ENCODE measurements around the gene GNAQ.

The GNAQ gene

DNA sequence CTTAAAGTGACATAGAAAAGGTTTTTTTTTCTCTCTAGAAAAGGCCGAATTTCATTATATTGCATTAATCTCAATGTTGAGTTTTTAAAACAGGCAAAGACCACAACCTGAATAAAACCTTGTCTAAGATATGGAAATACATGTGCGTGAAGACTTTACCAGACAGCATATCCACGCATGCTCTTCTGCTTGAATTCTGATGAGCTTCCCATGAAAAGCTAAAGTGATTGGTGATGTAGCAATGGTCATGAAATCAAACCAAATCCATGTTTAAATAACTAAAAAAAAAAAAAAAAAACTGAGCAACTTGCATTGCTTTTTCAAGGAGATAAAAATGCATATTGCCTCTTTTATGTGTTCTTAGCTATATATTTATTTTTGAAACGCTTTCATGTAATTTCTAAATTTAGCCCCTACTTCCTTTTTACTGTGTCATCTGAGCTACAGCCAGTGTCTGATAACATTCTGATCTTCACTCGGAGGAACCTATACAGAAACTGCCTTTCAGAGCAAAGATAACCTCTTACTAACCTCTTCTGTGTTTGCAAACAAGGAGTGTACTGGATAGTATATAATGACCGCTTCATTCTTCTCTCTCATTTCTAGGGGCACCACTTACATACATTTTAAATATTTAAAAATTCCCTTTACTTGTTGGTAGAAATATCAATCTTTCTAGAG, 204.4 kb downstream of the GNAQ start:
- TF ChIP-seq POLR2A (IDR thresholded peaks at IDR 0.05; ENCODE audit: extremely low read depth, insufficient read length) (no peak), MYC (IDR thresholded peaks at IDR 0.05; ENCODE audit: low read depth, low read length) (no peak; the same call in 1 of the 2 replicates), CTCF (IDR thresholded peaks at IDR 0.05; ENCODE audit: low read depth, low read length) (no peak)
- TF ChIP-seq, protein P1, sequence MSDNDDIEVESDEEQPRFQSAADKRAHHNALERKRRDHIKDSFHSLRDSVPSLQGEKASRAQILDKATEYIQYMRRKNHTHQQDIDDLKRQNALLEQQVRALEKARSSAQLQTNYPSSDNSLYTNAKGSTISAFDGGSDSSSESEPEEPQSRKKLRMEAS (IDR thresholded peaks at IDR 0.05; ENCODE audit: low read depth, low read length): no peak
- H3K4me3 ChIP-seq (ENCODE audit: low read depth, low read length): no peak overlapping the region
- DNase-seq (ENCODE audit: low read depth): peak; percentile 72

DNA sequence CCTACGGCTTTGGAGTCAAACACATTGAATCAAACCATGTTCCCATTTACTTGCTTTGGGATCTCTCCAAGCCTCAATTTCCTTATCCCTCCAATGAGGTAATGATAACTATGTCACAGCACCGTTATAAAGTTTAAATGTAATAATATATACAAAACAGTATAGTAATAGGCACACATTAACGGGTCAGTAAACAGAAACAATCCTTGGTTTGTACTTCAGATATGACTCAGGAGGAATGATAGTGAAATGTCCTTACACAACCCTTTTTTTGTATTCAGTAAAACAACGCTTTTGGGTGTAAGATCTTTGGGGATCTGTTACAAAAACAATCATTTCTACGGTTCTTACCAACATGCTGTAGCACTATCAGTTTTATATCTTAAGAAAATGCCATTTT, 205.0 kb downstream of the GNAQ start:
- DNase-seq (ENCODE audit: low read depth): no peak
- H3K4me3 ChIP-seq (ENCODE audit: low read depth, low read length): no peak overlapping the region
- TF ChIP-seq, protein P1 (IDR thresholded peaks at IDR 0.05; ENCODE audit: low read depth, low read length): no peak
- no peak for TF ChIP-seq POLR2A (IDR thresholded peaks at IDR 0.05; ENCODE audit: extremely low read depth, insufficient read length)

- no peak for DNase-seq (ENCODE audit: low read depth)
- H3K4me3 ChIP-seq (ENCODE audit: low read depth, low read length): no peak overlapping the region
- TF ChIP-seq CTCF (IDR thresholded peaks at IDR 0.05; ENCODE audit: low read depth, low read length) (no peak), POLR2A (IDR thresholded peaks at IDR 0.05; ENCODE audit: extremely low read depth, insufficient read length) (no peak), MYC (IDR thresholded peaks at IDR 0.05; ENCODE audit: low read depth, low read length) (no peak)
- TF ChIP-seq, protein P1 (IDR thresholded peaks at IDR 0.05; ENCODE audit: low read depth, low read length): no peak
These were observed 205.5 kb downstream of the GNAQ start for GRCh38 chr9:77826116-77826515.

DNA sequence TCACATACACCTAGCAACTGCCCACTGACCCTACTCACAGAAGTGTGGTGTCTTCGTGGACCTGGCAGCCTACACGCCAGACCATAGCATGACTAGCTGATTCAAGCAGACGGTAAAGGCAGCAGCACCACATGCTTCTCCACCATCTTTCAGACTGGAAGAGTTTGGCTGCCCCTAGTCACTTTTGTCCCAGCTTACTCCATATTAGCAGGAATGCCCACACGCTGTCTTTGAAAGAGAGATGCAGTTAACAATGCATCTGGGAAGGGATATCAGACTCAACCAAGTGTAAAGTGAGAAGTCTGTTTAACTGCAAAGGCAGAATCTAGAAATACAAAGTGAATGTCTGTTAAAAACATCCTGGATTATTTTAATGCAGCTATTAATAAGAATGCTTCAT, 206.2 kb downstream of the GNAQ start:
- TF ChIP-seq, protein P1 (IDR thresholded peaks at IDR 0.05; ENCODE audit: low read depth, low read length): no peak
- TF ChIP-seq CTCF (IDR thresholded peaks at IDR 0.05; ENCODE audit: low read depth, low read length): no peak
- no peak for TF ChIP-seq POLR2A (IDR thresholded peaks at IDR 0.05; ENCODE audit: extremely low read depth, insufficient read length)
- TF ChIP-seq MYC (IDR thresholded peaks at IDR 0.05; ENCODE audit: low read depth, low read length): no peak
- no peak overlapping the region for H3K4me3 ChIP-seq (ENCODE audit: low read depth, low read length)
- no peak for DNase-seq (ENCODE audit: low read depth)

DNA sequence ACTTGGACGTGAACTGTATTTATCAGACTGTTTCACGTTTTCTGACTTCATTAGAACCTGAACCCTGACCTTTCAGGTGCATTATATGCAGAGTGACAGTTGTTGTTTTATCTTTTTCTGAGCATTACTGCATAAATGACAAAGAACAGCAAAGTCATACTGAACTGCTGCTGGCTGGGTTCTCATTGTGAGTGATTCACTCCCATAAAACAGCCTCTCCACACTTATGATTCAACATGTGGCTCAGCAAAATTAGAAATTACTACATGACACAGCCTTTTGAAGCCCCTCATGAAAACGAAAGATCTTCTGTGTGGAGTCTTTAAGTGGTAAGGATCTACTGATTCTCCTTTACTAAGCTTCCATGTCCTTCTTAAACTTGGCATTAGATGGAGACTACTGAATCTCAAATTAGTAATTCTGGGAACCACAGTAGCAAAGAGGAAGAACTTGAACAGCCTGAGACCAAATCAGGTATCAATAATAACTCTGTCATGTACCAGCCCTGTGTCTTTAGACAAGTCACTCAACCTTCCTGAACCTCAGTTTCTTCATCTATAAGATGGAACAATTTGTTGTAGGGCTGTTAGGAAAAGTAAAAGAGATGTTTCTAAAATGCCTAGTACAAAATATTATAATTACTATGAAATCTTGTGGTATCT, 211.2 kb downstream of the GNAQ start:
- H3K4me3 ChIP-seq (ENCODE audit: low read depth, low read length): no peak overlapping the region
- no peak for TF ChIP-seq MYC (IDR thresholded peaks at IDR 0.05; ENCODE audit: low read depth, low read length)
- TF ChIP-seq, protein P1 (IDR thresholded peaks at IDR 0.05; ENCODE audit: low read depth, low read length): no peak
- TF ChIP-seq POLR2A (IDR thresholded peaks at IDR 0.05; ENCODE audit: extremely low read depth, insufficient read length): no peak
- TF ChIP-seq CTCF (IDR thresholded peaks at IDR 0.05; ENCODE audit: low read depth, low read length): no peak
- DNase-seq (ENCODE audit: low read depth): peak; percentile 67

DNA sequence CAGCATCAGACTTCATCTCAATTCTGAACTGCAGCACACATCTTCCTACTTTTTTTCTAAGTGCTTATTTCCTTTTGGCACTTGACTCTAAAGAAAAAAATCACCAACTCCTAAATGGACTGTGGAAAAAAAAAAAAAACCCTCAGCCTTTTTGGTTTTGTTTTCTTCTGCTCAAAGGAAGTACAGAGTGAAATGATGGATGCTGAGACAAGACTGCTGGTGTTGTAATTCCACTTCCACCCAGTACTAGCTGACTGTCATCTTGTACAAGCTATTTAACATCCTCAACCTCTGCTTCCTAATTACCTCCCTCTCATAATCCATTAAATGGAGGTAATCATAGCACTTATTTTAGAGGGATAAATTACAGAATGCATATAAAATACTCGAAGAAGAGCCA, 212.0 kb downstream of the GNAQ start:
- H3K4me3 ChIP-seq (ENCODE audit: low read depth, low read length): no peak overlapping the region
- TF ChIP-seq POLR2A (IDR thresholded peaks at IDR 0.05; ENCODE audit: extremely low read depth, insufficient read length): no peak
- TF ChIP-seq CTCF (IDR thresholded peaks at IDR 0.05; ENCODE audit: low read depth, low read length): no peak
- TF ChIP-seq, protein P1 (IDR thresholded peaks at IDR 0.05; ENCODE audit: low read depth, low read length): no peak
- TF ChIP-seq MYC (IDR thresholded peaks at IDR 0.05; ENCODE audit: low read depth, low read length): no peak
- peak; percentile 41 for DNase-seq (ENCODE audit: low read depth)
